Thoracic aorta (tissue), 2 donors: ENCODE data around the gene DGKB. TPM values are rescaled to one million over a fixed set of nuclear protein-coding genes. Genes with fewer than 3 reads are reported as not detected.

Experiments
- ATAC-seq: fragments of 150-250 bp; one replicate; pipeline ENCODE4 v1.8.0; 2017; ENCODE audit warnings: low read depth; ENCODE audit not compliant: insufficient number of reproducible peaks, low FRiP score
- DNase-seq: peaks from one replicate; pipeline ENCODE4 v3.0.0-alpha.2; 2020; ENCODE audit warnings: low spot score
- H3K27ac ChIP-seq, 2 donors: fragments of 200-600 bp; sonication (generic); 1 replicate in 1 of 2; 2 replicates in 1 of 2; pipeline ENCODE4 v1.5.1; 2016; ENCODE audit warnings: mild to moderate bottlenecking in 2 of 2, moderate library complexity in 2 of 2
- H3K27me3 ChIP-seq: fragments of 200-600 bp; sonication (generic); replicated peaks from 2 replicates; pipeline ENCODE4 v1.6.0; 2016; ENCODE audit warnings: mild to moderate bottlenecking; ENCODE audit not compliant: insufficient read depth
- H3K36me3 ChIP-seq: fragments of 200-600 bp; sonication (generic); one replicate; pipeline ENCODE4 v1.5.1; 2016
- H3K4me1 ChIP-seq, 2 donors: fragments of 200-600 bp; sonication (generic); 1 replicate in 1 of 2; 2 replicates in 1 of 2; pipeline versions ENCODE4 v1.5.1 to v1.6.0; 2016; ENCODE audit warnings: low read depth in 2 of 2, mild to moderate bottlenecking in 1 of 2; ENCODE audit not compliant: control insufficient read depth in 1 of 2
- H3K4me3 ChIP-seq: fragments of 200-600 bp; sonication (generic); 2 replicates; pipeline ENCODE4 v1.5.1; 2016; ENCODE audit warnings: mild to moderate bottlenecking
- H3K9me3 ChIP-seq: fragments of 200-600 bp; sonication (generic); 2 replicates; pipeline ENCODE4 v1.5.1; 2016
- CTCF ChIP-seq: fragments of 200-600 bp; sonication (generic); IDR thresholded peaks from one replicate; pipeline ENCODE4 v1.5.1; 2019; ENCODE audit warnings: antibody characterized with exemption
- total RNA-seq, 2 donors: library from RNA; depleted of rRNA; stranded (reverse); fragments of >200 nt; gene quantifications; one replicate each; pipeline versions ENCODE4 v1.1.0 to v1.2.3, GENCODE V29; 2016

DGKB gene
- total RNA-seq, 2 donors from 2014 or later = 0.56 TPM; not detected in 1

- Histone ChIP-seq H3K4me1 (no peaks in the 10 kb centered on the region), H3K4me3 (no peak overlapping the region), H3K27ac (no peak overlapping the region), H3K27me3 (no peaks in the 10 kb centered on the region), H3K36me3 (no peaks in the 10 kb centered on the region), H3K9me3 (no peaks in the 10 kb centered on the region)
- no peak for ATAC-seq
- no peak for DNase-seq
- no peak for TF ChIP-seq CTCF
Measured at GRCh38 chr7:14144109-14144508, 758.4 kb downstream of the DGKB start.

GRCh38 chr7:14137676-14138075, 764.9 kb downstream of the DGKB start:
- H3K9me3 ChIP-seq = no peaks in the 10 kb centered on the region
- H3K27ac ChIP-seq = no peak overlapping the region
- no peak for TF ChIP-seq CTCF
- DNase-seq = no peak
- H3K27me3 ChIP-seq = no peaks in the 10 kb centered on the region
- no peak for ATAC-seq
- H3K36me3 ChIP-seq = no peaks in the 10 kb centered on the region
- H3K4me3 ChIP-seq = no peak overlapping the region
- no peaks in the 10 kb centered on the region for H3K4me1 ChIP-seq

GRCh38 chr7:14133752-14134151, 768.8 kb downstream of the DGKB start:
- ATAC-seq = no peak

GRCh38 chr7:14125998-14126397, 776.6 kb downstream of the DGKB start:
- Histone ChIP-seq H3K9me3 (no peaks in the 10 kb centered on the region), H3K27ac (no peak overlapping the region), H3K4me1 (no peaks in the 10 kb centered on the region), H3K4me3 (no peak overlapping the region), H3K27me3 (no peaks in the 10 kb centered on the region), H3K36me3 (no peaks in the 10 kb centered on the region)
- ATAC-seq = no peak
- DNase-seq = no peak
- TF ChIP-seq CTCF = no peak

More at GRCh38 chr7:14133752-14134151, 768.8 kb downstream of the DGKB start:
- Histone ChIP-seq H3K4me3 (no peak overlapping the region), H3K27me3 (no peaks in the 10 kb centered on the region), H3K4me1 (no peaks in the 10 kb centered on the region), H3K9me3 (no peaks in the 10 kb centered on the region), H3K27ac (no peak overlapping the region), H3K36me3 (no peaks in the 10 kb centered on the region)
- no peak for DNase-seq
- no peak for TF ChIP-seq CTCF

- no peak for TF ChIP-seq CTCF
- no peaks in the 10 kb centered on the region for H3K9me3 ChIP-seq
- no peak overlapping the region for H3K4me3 ChIP-seq
- H3K4me1 ChIP-seq = no peaks in the 10 kb centered on the region
- ATAC-seq (no peak), DNase-seq (no peak)
- H3K27ac ChIP-seq = no peak overlapping the region
- no peaks in the 10 kb centered on the region for H3K27me3 ChIP-seq
- no peaks in the 10 kb centered on the region for H3K36me3 ChIP-seq
Measured at GRCh38 chr7:14124716-14125115, 777.8 kb downstream of the DGKB start.
